Measurements from ENCODE around the gene FOSB. TPM values are rescaled to one million over a fixed set of nuclear protein-coding genes. Genes with fewer than 3 reads are reported as not detected.
A peak's percentile ranks its signal among the peaks of the same experiment; 100 is the strongest.

FOSB gene
- total RNA-seq, 1 donor from 2014 or later = 13.3 TPM

- DNase-seq (ENCODE audit: low read depth) (peak; percentile 91), FAIRE-seq (peak; percentile 52)
- Histone ChIP-seq H2AFZ (ENCODE audit: low read depth, low read length) (no peak overlapping the region), H3K4me3 (ENCODE audit: insufficient read depth, low read depth, low read length) (peak overlapping the region; percentile 76), H3K36me3 (ENCODE audit: insufficient read depth, low read length) (no peaks in the 10 kb centered on the region), H3K79me2 (ENCODE audit: insufficient read depth, low read length) (no peaks in the 10 kb centered on the region), H3K9me3 (ENCODE audit: insufficient read depth, low read depth, low read length) (no peaks in the 10 kb centered on the region), H3K9ac (ENCODE audit: low read length) (peak overlapping the region; percentile 96), H3K27me3 (ENCODE audit: insufficient read depth, low read length) (no peaks in the 10 kb centered on the region), H3K4me1 (ENCODE audit: insufficient read depth, low read length) (peaks cover 30% of the 10 kb centered on the region), H3K27ac (ENCODE audit: low read depth, low read length) (peak overlapping the region; percentile 93), H4K20me1 (ENCODE audit: insufficient read depth, low read length) (peaks cover 26% of the 10 kb centered on the region), H3K4me2 (ENCODE audit: low read length) (peak overlapping the region; percentile 97)
- Mint-ChIP-seq H3K27me3 (ENCODE audit: low read depth, unreplicated experiment) (no peaks in the 10 kb centered on the region), H3K4me1 (ENCODE audit: low read depth, unreplicated experiment) (peaks cover 10% of the 10 kb centered on the region), H3K27ac (ENCODE audit: unreplicated experiment) (peak overlapping the region; percentile 93), H3K36me3 (ENCODE audit: low read depth, unreplicated experiment) (peaks cover 3% of the 10 kb centered on the region), H3K4me3 (ENCODE audit: unreplicated experiment) (peak overlapping the region; percentile 88), H3K9me3 (ENCODE audit: unreplicated experiment) (no peaks in the 10 kb centered on the region)
- TF ChIP-seq, protein P1, sequence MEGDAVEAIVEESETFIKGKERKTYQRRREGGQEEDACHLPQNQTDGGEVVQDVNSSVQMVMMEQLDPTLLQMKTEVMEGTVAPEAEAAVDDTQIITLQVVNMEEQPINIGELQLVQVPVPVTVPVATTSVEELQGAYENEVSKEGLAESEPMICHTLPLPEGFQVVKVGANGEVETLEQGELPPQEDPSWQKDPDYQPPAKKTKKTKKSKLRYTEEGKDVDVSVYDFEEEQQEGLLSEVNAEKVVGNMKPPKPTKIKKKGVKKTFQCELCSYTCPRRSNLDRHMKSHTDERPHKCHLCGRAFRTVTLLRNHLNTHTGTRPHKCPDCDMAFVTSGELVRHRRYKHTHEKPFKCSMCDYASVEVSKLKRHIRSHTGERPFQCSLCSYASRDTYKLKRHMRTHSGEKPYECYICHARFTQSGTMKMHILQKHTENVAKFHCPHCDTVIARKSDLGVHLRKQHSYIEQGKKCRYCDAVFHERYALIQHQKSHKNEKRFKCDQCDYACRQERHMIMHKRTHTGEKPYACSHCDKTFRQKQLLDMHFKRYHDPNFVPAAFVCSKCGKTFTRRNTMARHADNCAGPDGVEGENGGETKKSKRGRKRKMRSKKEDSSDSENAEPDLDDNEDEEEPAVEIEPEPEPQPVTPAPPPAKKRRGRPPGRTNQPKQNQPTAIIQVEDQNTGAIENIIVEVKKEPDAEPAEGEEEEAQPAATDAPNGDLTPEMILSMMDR (IDR thresholded peaks at IDR 0.05; ENCODE audit: insufficient read depth, low read depth, low read length) = no peak
These were observed 2.4 kb downstream of the FOSB start for GRCh38 chr19:45469945-45470761.

GRCh38 chr19:45470762-45471081, 2.9 kb downstream of the FOSB start:
- Mint-ChIP-seq H3K4me3 (ENCODE audit: unreplicated experiment) (peak overlapping the region; percentile 20), H3K9me3 (ENCODE audit: unreplicated experiment) (no peaks in the 10 kb centered on the region), H3K27ac (ENCODE audit: unreplicated experiment) (peak overlapping the region; percentile 62), H3K4me1 (ENCODE audit: low read depth, unreplicated experiment) (peaks cover 10% of the 10 kb centered on the region), H3K36me3 (ENCODE audit: low read depth, unreplicated experiment) (peaks cover 3% of the 10 kb centered on the region), H3K27me3 (ENCODE audit: low read depth, unreplicated experiment) (no peaks in the 10 kb centered on the region)
- Histone ChIP-seq H3K9me3 (ENCODE audit: insufficient read depth, low read depth, low read length) (no peaks in the 10 kb centered on the region), H3K27me3 (ENCODE audit: insufficient read depth, low read length) (no peaks in the 10 kb centered on the region), H3K4me3 (ENCODE audit: insufficient read depth, low read depth, low read length) (peak overlapping the region; percentile 76), H3K9ac (ENCODE audit: low read length) (peak overlapping the region; percentile 96), H3K4me1 (ENCODE audit: insufficient read depth, low read length) (peaks cover 30% of the 10 kb centered on the region), H3K79me2 (ENCODE audit: insufficient read depth, low read length) (no peaks in the 10 kb centered on the region), H3K4me2 (ENCODE audit: low read length) (peak overlapping the region; percentile 97), H4K20me1 (ENCODE audit: insufficient read depth, low read length) (peaks cover 26% of the 10 kb centered on the region), H2AFZ (ENCODE audit: low read depth, low read length) (no peak overlapping the region), H3K36me3 (ENCODE audit: insufficient read depth, low read length) (no peaks in the 10 kb centered on the region), H3K27ac (ENCODE audit: low read depth, low read length) (peak overlapping the region; percentile 93)
- no peak for TF ChIP-seq EZH2 (IDR thresholded peaks at IDR 0.05; ENCODE audit: insufficient read depth, low read length)
- TF ChIP-seq, protein P1 (IDR thresholded peaks at IDR 0.05; ENCODE audit: insufficient read depth, low read depth, low read length) = no peak
- DNase-seq (ENCODE audit: low read depth) = no peak
- no peak for FAIRE-seq
